ENCODE results near the gene TM6SF1. TPM values are rescaled to one million over a fixed set of nuclear protein-coding genes. Genes with fewer than 3 reads are reported as not detected.

TM6SF1 gene
- total and polyA plus RNA-seq, 2 experiments from 2014 or later, result 0.14 TPM; not detected in 1

- Histone ChIP-seq H2AFZ (no peak overlapping the region), H3K4me1 (ENCODE audit: insufficient read depth) (no peaks in the 10 kb centered on the region), H3K4me3 (no peak overlapping the region), H3K9me2 (ENCODE audit: insufficient read depth) (no peaks in the 10 kb centered on the region), H3K4me2 (ENCODE audit: unreplicated experiment) (no peak overlapping the region), H3K27me3 (replicated peaks; ENCODE audit: insufficient read depth) (peaks cover 16% of the 10 kb centered on the region), H3K9ac (no peak overlapping the region), H3K79me2 (ENCODE audit: insufficient read depth) (no peaks in the 10 kb centered on the region), H3F3A (ENCODE audit: insufficient read depth) (no peaks in the 10 kb centered on the region), H3K9me3 (ENCODE audit: low read depth) (no peaks in the 10 kb centered on the region), H3K27ac (no peak overlapping the region), H3K36me3 (ENCODE audit: low read depth) (no peaks in the 10 kb centered on the region), H4K20me1 (ENCODE audit: insufficient read depth) (no peaks in the 10 kb centered on the region)
- TF ChIP-seq EZH2 (IDR thresholded peaks at IDR 0.05; ENCODE audit: insufficient read depth, poor library complexity, severe bottlenecking) (no peak), EZH2phosphoT487 (IDR thresholded peaks at IDR 0.05; ENCODE audit: insufficient read depth, low read depth) (no peak)
- WGBS, 2 experiments (ENCODE audit: low coverage in 1 of 2, low lambda C conversion rate in 2 of 2, missing lambda C conversion rate in 2 of 2), result 50 to 55% methylated on average over 5 of the region's 5 CpGs
- DNase-seq, result no peak
- in situ Hi-C loops (cut with MboI), result no loop called here
Measured at GRCh38 chr15:83094583-83094982, 12.9 kb upstream of the TM6SF1 start.

GRCh38 chr15:83098079-83098478 lies 9.4 kb upstream of the TM6SF1 start:
- in situ Hi-C loops (cut with MboI), result no loop called here
- H3K36me3 ChIP-seq (ENCODE audit: low read depth), result no peaks in the 10 kb centered on the region
- H3K79me2 ChIP-seq (ENCODE audit: insufficient read depth), result no peaks in the 10 kb centered on the region
- no peak for TF ChIP-seq EZH2 (IDR thresholded peaks at IDR 0.05; ENCODE audit: insufficient read depth, poor library complexity, severe bottlenecking)
- no peak for TF ChIP-seq EZH2phosphoT487 (IDR thresholded peaks at IDR 0.05; ENCODE audit: insufficient read depth, low read depth)
- no peak overlapping the region for H3K9ac ChIP-seq
- H3K4me1 ChIP-seq (ENCODE audit: insufficient read depth), result no peaks in the 10 kb centered on the region
- H4K20me1 ChIP-seq (ENCODE audit: insufficient read depth), result no peaks in the 10 kb centered on the region
- H3K9me3 ChIP-seq (ENCODE audit: low read depth), result no peaks in the 10 kb centered on the region
- H3K27me3 ChIP-seq (replicated peaks; ENCODE audit: insufficient read depth), result peaks cover 28% of the 10 kb centered on the region
- H3K27ac ChIP-seq, result no peak overlapping the region
- DNase-seq, result no peak
- no peaks in the 10 kb centered on the region for H3F3A ChIP-seq (ENCODE audit: insufficient read depth)
- no peak overlapping the region for H2AFZ ChIP-seq
- no peak overlapping the region for H3K4me2 ChIP-seq (ENCODE audit: unreplicated experiment)
- no peaks in the 10 kb centered on the region for H3K9me2 ChIP-seq (ENCODE audit: insufficient read depth)
- no peak overlapping the region for H3K4me3 ChIP-seq

DNA sequence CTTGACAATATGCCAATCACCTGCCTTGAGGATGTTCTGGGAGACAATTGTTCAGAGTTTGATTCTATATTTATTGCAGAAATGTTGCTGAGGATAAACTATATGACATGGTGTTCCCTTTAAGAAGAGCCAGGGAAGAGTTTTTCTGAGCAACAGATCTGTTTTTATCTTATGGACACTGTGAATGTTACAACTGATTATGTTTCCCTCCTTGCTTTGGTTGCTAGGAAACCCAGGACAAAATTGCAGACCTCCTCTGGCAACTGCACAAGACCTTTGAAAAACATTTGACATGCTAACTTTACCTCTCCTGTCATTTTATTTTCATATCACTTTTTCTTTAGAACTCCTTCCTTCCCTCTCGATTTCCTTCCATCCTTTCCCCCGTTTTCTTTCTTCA lies 8.2 kb upstream of the TM6SF1 start:
- Histone ChIP-seq H3K36me3 (ENCODE audit: low read depth) (no peaks in the 10 kb centered on the region), H3F3A (ENCODE audit: insufficient read depth) (no peaks in the 10 kb centered on the region), H3K4me2 (ENCODE audit: unreplicated experiment) (no peak overlapping the region), H3K4me3 (no peak overlapping the region), H4K20me1 (ENCODE audit: insufficient read depth) (no peaks in the 10 kb centered on the region), H3K9ac (no peak overlapping the region), H2AFZ (no peak overlapping the region), H3K27me3 (replicated peaks; ENCODE audit: insufficient read depth) (peaks cover 28% of the 10 kb centered on the region), H3K79me2 (ENCODE audit: insufficient read depth) (no peaks in the 10 kb centered on the region), H3K9me3 (ENCODE audit: low read depth) (no peaks in the 10 kb centered on the region), H3K9me2 (ENCODE audit: insufficient read depth) (no peaks in the 10 kb centered on the region), H3K4me1 (ENCODE audit: insufficient read depth) (no peaks in the 10 kb centered on the region), H3K27ac (no peak overlapping the region)
- 41 to 52% methylated on average over 2 of the region's 2 CpGs for WGBS, 2 experiments (ENCODE audit: low coverage in 1 of 2, low lambda C conversion rate in 2 of 2, missing lambda C conversion rate in 2 of 2)
- TF ChIP-seq EZH2 (IDR thresholded peaks at IDR 0.05; ENCODE audit: insufficient read depth, poor library complexity, severe bottlenecking) (no peak), EZH2phosphoT487 (IDR thresholded peaks at IDR 0.05; ENCODE audit: insufficient read depth, low read depth) (no peak)
- DNase-seq, result no peak
- in situ Hi-C loops (cut with MboI), result no loop called here

DNA sequence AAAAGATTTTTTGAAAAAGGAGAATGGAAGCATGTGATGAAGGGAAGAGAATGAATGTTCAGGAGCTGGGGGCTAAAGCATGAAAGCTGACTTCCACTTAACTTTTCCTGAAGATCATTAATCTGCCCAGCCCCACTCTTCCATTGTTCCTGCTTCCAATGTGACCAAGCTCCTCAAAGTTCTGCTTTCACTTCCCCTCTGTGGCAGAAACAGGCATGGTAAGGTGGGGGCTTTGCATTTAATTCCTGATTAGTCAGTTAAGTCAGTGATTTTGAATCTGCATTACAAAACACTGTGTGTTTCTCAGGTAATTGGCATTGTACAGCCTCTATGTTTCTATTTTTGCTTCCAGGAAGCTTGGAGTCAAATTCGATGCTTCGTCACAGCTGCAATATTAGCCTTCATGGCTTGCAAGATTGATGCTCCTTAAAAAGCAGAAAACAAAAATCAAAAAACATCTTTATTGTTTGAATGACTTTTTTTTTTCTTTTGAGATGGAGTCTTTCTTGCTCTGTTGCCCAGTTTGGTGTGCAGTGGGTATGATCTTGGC lies 7.3 kb upstream of the TM6SF1 start:
- Histone ChIP-seq H3K9me3 (ENCODE audit: low read depth) (no peaks in the 10 kb centered on the region), H3K4me3 (no peak overlapping the region), H3K4me1 (ENCODE audit: insufficient read depth) (no peaks in the 10 kb centered on the region), H3K9ac (no peak overlapping the region), H3K9me2 (ENCODE audit: insufficient read depth) (no peaks in the 10 kb centered on the region), H3K36me3 (ENCODE audit: low read depth) (no peaks in the 10 kb centered on the region), H3K27ac (no peak overlapping the region), H2AFZ (no peak overlapping the region), H3K27me3 (replicated peaks; ENCODE audit: insufficient read depth) (peaks cover 28% of the 10 kb centered on the region), H3F3A (ENCODE audit: insufficient read depth) (no peaks in the 10 kb centered on the region), H3K79me2 (ENCODE audit: insufficient read depth) (no peaks in the 10 kb centered on the region), H3K4me2 (ENCODE audit: unreplicated experiment) (no peak overlapping the region), H4K20me1 (ENCODE audit: insufficient read depth) (no peaks in the 10 kb centered on the region)
- 2 to 9% methylated on average over 2 of the region's 2 CpGs for WGBS, 2 experiments (ENCODE audit: low coverage in 1 of 2, low lambda C conversion rate in 2 of 2, missing lambda C conversion rate in 2 of 2)
- TF ChIP-seq EZH2 (IDR thresholded peaks at IDR 0.05; ENCODE audit: insufficient read depth, poor library complexity, severe bottlenecking), result no peak
- TF ChIP-seq EZH2phosphoT487 (IDR thresholded peaks at IDR 0.05; ENCODE audit: insufficient read depth, low read depth), result no peak
- in situ Hi-C loops (cut with MboI), result no loop called here
- no peak for DNase-seq

GRCh38 chr15:83102346-83102745 lies 5.1 kb upstream of the TM6SF1 start:
- no peaks in the 10 kb centered on the region for H3K9me3 ChIP-seq (ENCODE audit: low read depth)
- in situ Hi-C loops (cut with MboI), result no loop called here
- no peak for DNase-seq

More at GRCh38 chr15:83102346-83102745, 5.1 kb upstream of the TM6SF1 start:
- Histone ChIP-seq H3K4me1 (ENCODE audit: insufficient read depth) (no peaks in the 10 kb centered on the region), H3K27ac (no peak overlapping the region), H3K9me2 (ENCODE audit: insufficient read depth) (no peaks in the 10 kb centered on the region), H3K36me3 (ENCODE audit: low read depth) (no peaks in the 10 kb centered on the region), H3K9ac (no peak overlapping the region), H3K27me3 (replicated peaks; ENCODE audit: insufficient read depth) (peaks cover 35% of the 10 kb centered on the region), H3K4me3 (no peak overlapping the region), H3K79me2 (ENCODE audit: insufficient read depth) (no peaks in the 10 kb centered on the region), H2AFZ (no peak overlapping the region), H3F3A (ENCODE audit: insufficient read depth) (no peaks in the 10 kb centered on the region), H3K4me2 (ENCODE audit: unreplicated experiment) (no peak overlapping the region), H4K20me1 (ENCODE audit: insufficient read depth) (no peaks in the 10 kb centered on the region)
- 25 to 29% methylated on average over 2 of the region's 2 CpGs for WGBS, 2 experiments (ENCODE audit: low coverage in 1 of 2, low lambda C conversion rate in 2 of 2, missing lambda C conversion rate in 2 of 2)
- TF ChIP-seq EZH2 (IDR thresholded peaks at IDR 0.05; ENCODE audit: insufficient read depth, poor library complexity, severe bottlenecking) (no peak), EZH2phosphoT487 (IDR thresholded peaks at IDR 0.05; ENCODE audit: insufficient read depth, low read depth) (no peak)
